Progenitor cell of endocrine pancreas (in vitro differentiated cells): ENCODE data around the gene NXPH4. TPM values are rescaled to one million over a fixed set of nuclear protein-coding genes. Genes with fewer than 3 reads are reported as not detected.

Experiments
- DNase-seq: peaks from one replicate; pipeline ENCODE4 v3.0.0; 2021; ENCODE audit warnings: low spot score; ENCODE audit not compliant: unreplicated experiment
- H3K27ac Mint-ChIP-seq: 2 replicates; pipeline ENCODE4 v1.8.0; 2021; ENCODE audit warnings: mild to moderate bottlenecking, moderate library complexity, mixed read lengths
- H3K27me3 Mint-ChIP-seq: 2 replicates; pipeline ENCODE4 v1.8.0; 2021; ENCODE audit warnings: mixed read lengths
- H3K36me3 Mint-ChIP-seq: 2 replicates; pipeline ENCODE4 v1.8.0; 2022; ENCODE audit warnings: mixed read lengths; ENCODE audit not compliant: insufficient read depth
- H3K4me1 Mint-ChIP-seq: 2 replicates; pipeline ENCODE4 v1.8.0; 2021; ENCODE audit warnings: low read depth, mixed read lengths
- H3K4me3 Mint-ChIP-seq: 2 replicates; pipeline ENCODE4 v1.8.0; 2021; ENCODE audit warnings: low read depth, mild to moderate bottlenecking, moderate library complexity, mixed read lengths
- H3K9me3 Mint-ChIP-seq: 2 replicates; pipeline ENCODE4 v1.8.0; 2021; ENCODE audit warnings: low read depth, mixed read lengths
- CTCF ChIP-seq: fragments of 200-600 bp; sonication (generic); IDR thresholded peaks from one replicate; pipeline ENCODE4 v1.5.0; 2021; ENCODE audit warnings: antibody characterized with exemption, mild to moderate bottlenecking; ENCODE audit not compliant: unreplicated experiment
- total RNA-seq: library from RNA; stranded (reverse); gene quantifications from 2 replicates; pipeline ENCODE4 v1.2.1, GENCODE V29; 2021

NXPH4 gene
- total RNA-seq, 1 donor from 2014 or later = 2.0 TPM

- no peak overlapping the region for H3K27ac Mint-ChIP-seq
- no peak overlapping the region for H3K4me3 Mint-ChIP-seq
- no peak for DNase-seq
- H3K36me3 Mint-ChIP-seq = peaks cover 13% of the 10 kb centered on the region
- no peaks in the 10 kb centered on the region for H3K4me1 Mint-ChIP-seq
- no peaks in the 10 kb centered on the region for H3K9me3 Mint-ChIP-seq
- H3K27me3 Mint-ChIP-seq = no peaks in the 10 kb centered on the region
- TF ChIP-seq CTCF = no peak
Observed at GRCh38 chr12:57183939-57184725, 32.5 kb upstream of the NXPH4 start.

- no peaks in the 10 kb centered on the region for H3K4me1 Mint-ChIP-seq
- peaks cover 13% of the 10 kb centered on the region for H3K36me3 Mint-ChIP-seq
- TF ChIP-seq CTCF = no peak
- no peaks in the 10 kb centered on the region for H3K9me3 Mint-ChIP-seq
- H3K4me3 Mint-ChIP-seq = no peak overlapping the region
- no peak overlapping the region for H3K27ac Mint-ChIP-seq
- H3K27me3 Mint-ChIP-seq = no peaks in the 10 kb centered on the region
- DNase-seq = no peak
Observed at GRCh38 chr12:57185403-57185802, 31.2 kb upstream of the NXPH4 start.

- peaks cover 13% of the 10 kb centered on the region for H3K36me3 Mint-ChIP-seq
- H3K27ac Mint-ChIP-seq = no peak overlapping the region
- no peaks in the 10 kb centered on the region for H3K9me3 Mint-ChIP-seq
- no peak for DNase-seq
- no peak overlapping the region for H3K4me3 Mint-ChIP-seq
- H3K27me3 Mint-ChIP-seq = no peaks in the 10 kb centered on the region
- H3K4me1 Mint-ChIP-seq = no peaks in the 10 kb centered on the region
- no peak for TF ChIP-seq CTCF
Observed at GRCh38 chr12:57185906-57186508, 30.6 kb upstream of the NXPH4 start.

GRCh38 chr12:57187222-57188089, 29.1 kb upstream of the NXPH4 start:
- TF ChIP-seq CTCF = no peak
- DNase-seq = no peak
- Mint-ChIP-seq H3K27ac (no peak overlapping the region), H3K4me3 (no peak overlapping the region), H3K4me1 (no peaks in the 10 kb centered on the region), H3K36me3 (peaks cover 21% of the 10 kb centered on the region), H3K27me3 (no peaks in the 10 kb centered on the region), H3K9me3 (no peaks in the 10 kb centered on the region)

DNA sequence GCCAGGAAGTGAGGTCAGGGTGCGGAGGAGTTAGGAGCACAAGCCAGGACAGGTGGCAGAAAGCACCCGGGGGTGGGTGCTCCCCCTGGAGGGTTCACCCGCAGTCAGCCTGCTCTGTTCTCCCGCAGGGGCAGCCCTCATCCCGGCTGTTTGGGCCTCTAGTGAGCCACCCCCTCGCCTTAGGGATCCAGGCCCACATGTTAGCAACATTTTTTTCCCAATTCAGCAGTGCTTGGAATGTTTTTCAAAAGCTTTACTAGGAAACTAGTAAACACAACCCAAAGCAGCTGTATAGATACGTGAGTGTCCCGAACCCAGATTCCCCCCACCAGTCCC, 28.5 kb upstream of the NXPH4 start:
- Mint-ChIP-seq H3K27me3 (no peaks in the 10 kb centered on the region), H3K4me1 (no peaks in the 10 kb centered on the region), H3K9me3 (no peaks in the 10 kb centered on the region), H3K27ac (no peak overlapping the region), H3K36me3 (peaks cover 23% of the 10 kb centered on the region), H3K4me3 (no peak overlapping the region)
- TF ChIP-seq CTCF = no peak
- DNase-seq = no peak
